K562 (cell line): ENCODE results near the gene TCOF1. TPM values are rescaled to one million over a fixed set of nuclear protein-coding genes. Genes with fewer than 3 reads are reported as not detected.

ENCODE experiments used
- ATAC-seq: fragments of 200-7000 bp; cut with Tn5 transposase; 3 replicates; pipeline ENCODE4 v1.9.1; 2020; ENCODE audit warnings: moderate library complexity
- BruUV-seq: library from RNA; stranded (reverse); fragments of 400-500 nt; replicated peaks from 2 replicates; lab custom pipeline; 2021; lab: Mats Ljungman, UMichigan
- CTCF ChIA-PET: fragments of 300-600 bp; formaldehyde crosslinking; extraction: SDS; loops from one replicate; lab custom pipeline; 2021; ENCODE audit warnings: low intra/inter-chr PET ratio; lab: Yijun Ruan, JAX
- POLR2A ChIA-PET: fragments of 300-600, 350-650 bp; sonication (Branson Sonifier 250); formaldehyde crosslinking; extraction: SDS; loops from one replicate; lab custom pipeline; 2021; ENCODE audit warnings: antibody characterized with exemption, inconsistent platforms; lab: Yijun Ruan, JAX
- DNase-seq, 4 experiments: peaks; one replicate each; pipeline versions ENCODE4 v3.0.0 to v3.0.0-alpha.2; 2011 to 2018; ENCODE audit warnings: low spot score in 3 of 4, mixed read lengths in 3 of 4; ENCODE audit errors: extremely low read depth in 1 of 4
- FAIRE-seq: peaks from 2 replicates; lab custom pipeline; 2011; peaks lifted over from hg19 to GRCh38; lab: Jason Lieb, UNC
- H2AFZ ChIP-seq: 2 replicates; pipeline ENCODE4 v1.6.0; 2011; ENCODE audit warnings: low read depth, low read length, control low read depth, inconsistent platforms
- H3K27ac ChIP-seq: fragments of 200-600 bp; 3 replicates; pipeline ENCODE4 v1.8.0; 2011; ENCODE audit warnings: low read depth, mild to moderate bottlenecking, control low read depth, inconsistent platforms, low read length, moderate library complexity, mixed read lengths; ENCODE audit errors: extremely low read depth
- H3K27me3 ChIP-seq, 2 experiments: fragments of 300-600 bp in 1 of 2; 2 replicates in 1 of 2; 3 replicates in 1 of 2; pipeline versions ENCODE4 v1.6.0 to v1.8.0; 2011; ENCODE audit warnings: inconsistent platforms in 2 of 2, low read length in 2 of 2, mild to moderate bottlenecking in 1 of 2, mixed read lengths in 1 of 2, moderate library complexity in 1 of 2; ENCODE audit not compliant: control insufficient read depth in 2 of 2, insufficient read depth in 2 of 2
- H3K36me3 ChIP-seq: fragments of 300-600 bp; 3 replicates; pipeline ENCODE4 v1.8.0; 2011; ENCODE audit warnings: mild to moderate bottlenecking, low read length, inconsistent platforms; ENCODE audit not compliant: control insufficient read depth, insufficient read depth
- H3K4me1 ChIP-seq, 2 experiments: fragments of 200-600 bp in 1 of 2; replicated peaks in 1 of 2; 2 replicates in 1 of 2; 3 replicates in 1 of 2; pipeline versions ENCODE4 v1.5.1 to v1.8.0; 2011; ENCODE audit warnings: inconsistent platforms in 2 of 2, low read length in 2 of 2, mild to moderate bottlenecking in 1 of 2, mixed read lengths in 1 of 2, moderate library complexity in 1 of 2; ENCODE audit not compliant: control insufficient read depth in 2 of 2, insufficient read depth in 2 of 2
- H3K4me2 ChIP-seq: 2 replicates; pipeline ENCODE4 v1.6.1; 2011; ENCODE audit warnings: low read length, control low read depth, inconsistent platforms, mixed read lengths; ENCODE audit not compliant: insufficient read depth
- H3K4me3 ChIP-seq: fragments of 200-600 bp; sonication (generic), shearing (Covaris generic); 2 replicates; pipeline ENCODE4 v1.5.1; 2016; ENCODE audit warnings: control low read depth, inconsistent platforms
- H3K79me2 ChIP-seq: fragments of 200-600 bp; 3 replicates; pipeline ENCODE4 v1.8.0; 2011; ENCODE audit warnings: low read length, inconsistent platforms; ENCODE audit not compliant: control insufficient read depth, insufficient read depth
- H3K9ac ChIP-seq, 2 experiments: 2 replicates each; pipeline versions ENCODE4 v1.6.0 to v1.6.1; 2011; ENCODE audit warnings: low read depth in 2 of 2, low read length in 2 of 2, control low read depth in 1 of 2, inconsistent platforms in 1 of 2, mild to moderate bottlenecking in 1 of 2, mixed read lengths in 1 of 2; ENCODE audit not compliant: insufficient read depth in 1 of 2
- H3K9me1 ChIP-seq: one replicate; pipeline ENCODE4 v1.6.0; 2011; ENCODE audit warnings: inconsistent platforms, mild to moderate bottlenecking, low read length, moderate library complexity; ENCODE audit not compliant: control insufficient read depth, insufficient read depth
- H3K9me3 ChIP-seq: replicated peaks from 2 replicates; pipeline ENCODE4 v1.5.1; 2011; ENCODE audit warnings: low read depth, low read length, inconsistent platforms; ENCODE audit not compliant: control insufficient read depth, insufficient read depth
- H4K20me1 ChIP-seq: replicated peaks from 2 replicates; pipeline ENCODE4 v1.6.1; 2011; ENCODE audit warnings: low read length, inconsistent platforms, mixed read lengths; ENCODE audit not compliant: control insufficient read depth, insufficient read depth
- CBX3 ChIP-seq, 2 experiments: IDR thresholded peaks; 1 replicate in 1 of 2; 2 replicates in 1 of 2; pipeline ENCODE4 v1.6.1; 2012; ENCODE audit warnings: inconsistent platforms in 2 of 2, low read length in 2 of 2, borderline replicate concordance in 1 of 2, control low read depth in 1 of 2
- E2F6 ChIP-seq, 2 experiments: IDR thresholded peaks; 2 replicates each; pipeline ENCODE4 v1.6.1; 2011; ENCODE audit warnings: borderline replicate concordance in 1 of 2, control low read depth in 1 of 2, low read depth in 1 of 2, low read length in 1 of 2, mild to moderate bottlenecking in 1 of 2, mixed read lengths in 1 of 2, moderate library complexity in 1 of 2; ENCODE audit not compliant: insufficient read depth in 1 of 2, insufficient read length in 1 of 2, poor library complexity in 1 of 2, severe bottlenecking in 1 of 2; ENCODE audit errors: extremely low read depth in 1 of 2
- ETS1 ChIP-seq: conservative IDR thresholded peaks from 2 replicates; pipeline ENCODE4 v1.6.1; 2011; ENCODE audit warnings: low read depth, mild to moderate bottlenecking, low read length; ENCODE audit not compliant: control insufficient read depth
- HBP1 ChIP-seq: fragments of 450-650 bp; formaldehyde crosslinking; IDR thresholded peaks from 2 replicates; pipeline ENCODE4 v1.4.0; 2022; ENCODE audit warnings: missing genetic modification characterization
- HNRNPK ChIP-seq: fragments of 200-400 bp; formaldehyde crosslinking; IDR thresholded peaks from one replicate; pipeline ENCODE4 v1.6.1; 2018; ENCODE audit warnings: mild to moderate bottlenecking, low read depth, low read length; ENCODE audit not compliant: poor library complexity, severe bottlenecking
- IFI16 ChIP-seq: fragments of 250-450 bp; sonication (Bioruptor Pico); IDR thresholded peaks from 2 replicates; pipeline ENCODE4 v2.1.2; 2022; ENCODE audit warnings: mild to moderate bottlenecking, inconsistent platforms
- MCM5 ChIP-seq: fragments of 450-650 bp; IDR thresholded peaks from 2 replicates; pipeline ENCODE4 v1.6.1; 2016; ENCODE audit warnings: low read depth
- PTBP1 ChIP-seq: fragments of 200-400 bp; formaldehyde crosslinking; IDR thresholded peaks from 2 replicates; pipeline ENCODE4 v1.6.1; 2017; ENCODE audit warnings: low read depth, low read length
- PURB ChIP-seq: sonication (generic); formaldehyde crosslinking; IDR thresholded peaks from 2 replicates; pipeline ENCODE4 v1.9.0; 2021; ENCODE audit warnings: low read depth, mild to moderate bottlenecking, missing genetic modification reagents
- RBM39 ChIP-seq: fragments of 200-400 bp; formaldehyde crosslinking; optimal IDR thresholded peaks from 2 replicates; pipeline ENCODE3; 2018; ENCODE audit warnings: low read depth, low read length
- SFPQ ChIP-seq: fragments of 200-400 bp; formaldehyde crosslinking; IDR thresholded peaks from 2 replicates; pipeline ENCODE4 v1.6.1; 2017; ENCODE audit warnings: mild to moderate bottlenecking, low read depth, low read length, moderate library complexity
- ZNF121 ChIP-seq: sonication (generic); formaldehyde crosslinking; conservative IDR thresholded peaks from 2 replicates; pipeline ENCODE4 v1.8.0; 2022; ENCODE audit warnings: missing genetic modification reagents
- ZNF232 ChIP-seq: sonication (generic); formaldehyde crosslinking; IDR thresholded peaks from 2 replicates; pipeline ENCODE4 v1.8.0; 2022; ENCODE audit warnings: mild to moderate bottlenecking, missing genetic modification reagents
- ZNF274 ChIP-seq: IDR thresholded peaks from 2 replicates; pipeline ENCODE4 v1.6.1; 2011; ENCODE audit warnings: low read depth, mild to moderate bottlenecking, low read length, moderate library complexity, borderline replicate concordance
- WGBS: fragments of 100-300 bp; shearing (Covaris generic); methylation state at CpG from one replicate; pipeline ENCODE4 v1.1.6; 2016; ENCODE audit warnings: low coverage, mixed read lengths; ENCODE audit not compliant: insufficient coverage; ENCODE audit errors: missing lambda C conversion rate; 5-methylcytosine and 5-hydroxymethylcytosine counted together
- in situ Hi-C: fragments of 300-500 bp; cut with MboI; formaldehyde crosslinking; loops from 4 replicates; pipeline ENCODE4 v1.15.0; 2018; ENCODE audit warnings: inconsistent platforms, mixed read lengths
- intact Hi-C: fragments of 100-400 bp; cut with micrococcal nuclease; formaldehyde crosslinking; loops from 2 replicates; pipeline ENCODE4 v1.14.2; 2022
- polyA plus RNA-seq, 8 experiments: library from polyadenylated mRNA; depleted of rRNA in 4 of 8; stranded (reverse) in 5 of 8; unstranded in 3 of 8; fragments of >200 nt; fragmentation: Nextera tagmentation in 2 of 8; fragmentation: Illumina TruSeq in 1 of 8; extraction: Ambion mirVana in 2 of 8; extraction: Trizol in 1 of 8; gene quantifications; 2 replicates each; pipeline versions ENCODE4 v1.2.1 to v1.2.3, GENCODE V29; 2011 to 2014; ENCODE audit warnings: inconsistent platforms in 1 of 8, missing spikeins in 1 of 8
- total RNA-seq, 7 experiments: library from RNA; depleted of rRNA in 6 of 7; stranded (reverse); fragments of >200 nt in 6 of 7; fragmentation: Illumina TruSeq in 2 of 7; extraction: Trizol in 2 of 7; gene quantifications; 2 replicates each; pipeline versions ENCODE4 v1.2.1 to v1.2.3, GENCODE V29; 2011 to 2021; ENCODE audit warnings: low replicate concordance in 1 of 7

The TCOF1 gene
- total and polyA plus RNA-seq, 9 of the 15 experiments (the other 6 are each of a cell fraction or from before 2014, with no cell fraction given): 9.8 to 134 (median 61.7) TPM

- Histone ChIP-seq H4K20me1 (0 out of 2 replicates have a peak, but pooled peaks cover 5% of the 10 kb centered on the region), H3K9ac (no peak overlapping the region), H3K27me3 (peaks cover 0 to 8% of the 10 kb centered on the region in 2 experiments; a peak in 1 of 5 replicates), H3K9me1 (no peaks in the 10 kb centered on the region), H3K9me3 (no peaks in the 10 kb centered on the region), H2AFZ (no peak overlapping the region), H3K4me3 (no peak overlapping the region), H3K4me2 (no peak overlapping the region), H3K4me1 (peaks cover 4 to 12% of the 10 kb centered on the region in 2 experiments; a peak in 3 of 5 replicates), H3K79me2 (no peaks in the 10 kb centered on the region), H3K36me3 (no peaks in the 10 kb centered on the region), H3K27ac (no peak overlapping the region)
- no peak for ATAC-seq
- BruUV-seq: no TSS peak
- ChIA-PET POLR2A (interaction anchor here (0.8 kb wide), 1 partner anchor 102 kb away, joined by 3 read pairs; no protein-coding TSS in a partner anchor), CTCF (no interaction called here)
- in situ Hi-C loops: no loop called here
- no peak for FAIRE-seq
- no peak for DNase-seq
- WGBS: 32% methylated on average over 7 of the region's 8 CpGs
- intact Hi-C loops: no loop called here
- TF ChIP-seq CBX3 (IDR thresholded peaks at IDR 0.05; ENCODE audit: borderline replicate concordance in 1 of 2, low read length in 2 of 2): no peak
- no peak for TF ChIP-seq E2F6 (IDR thresholded peaks at IDR 0.05; ENCODE audit: borderline replicate concordance in 1 of 2, extremely low read depth in 1 of 2, insufficient read depth in 1 of 2, insufficient read length in 1 of 2, low read depth in 1 of 2, low read length in 1 of 2, poor library complexity in 1 of 2, severe bottlenecking in 1 of 2)
- no peak for TF ChIP-seq HNRNPK
- no peak for TF ChIP-seq MCM5
- no peak for TF ChIP-seq SFPQ
- TF ChIP-seq ZNF274: no peak
- TF ChIP-seq IFI16 (CRISPR knock-in tag): no peak
- TF ChIP-seq PTBP1: no peak
- no peak for TF ChIP-seq RBM39
- TF ChIP-seq PURB: no peak
- TF ChIP-seq ZNF121: no peak
- TF ChIP-seq HBP1 (CRISPR knock-in tag): no peak
- no peak for TF ChIP-seq ETS1
- no peak for TF ChIP-seq ZNF232 (CRISPR knock-in tag)
These were observed 50.9 kb downstream of the TCOF1 start for GRCh38 chr5:150408231-150408943.
